Activated T-cell treated with anti-CD3 and anti-CD28 coated beads for 4 hours (primary cell): Measurements from ENCODE around the gene RNU2-1.
"Not testable (repeated sequence)": the region's sequence is repeated elsewhere in the genome, so short reads cannot be mapped to it uniquely, and the experiment has no call there.

Experiments used
- DNase-seq: peaks from one replicate; pipeline ENCODE4 v3.0.0-alpha.2; 2020

Gene RNU2-1

GRCh38 chr17:43215341-43215740 lies 18.4 kb downstream of the RNU2-1 start:
- no peak for DNase-seq

- DNase-seq: no peak
Observed at GRCh38 chr17:43213545-43213944, 20.2 kb downstream of the RNU2-1 start.

GRCh38 chr17:43212641-43213490 lies 20.9 kb downstream of the RNU2-1 start:
- DNase-seq: no peak

GRCh38 chr17:43211480-43212402 lies 22.0 kb downstream of the RNU2-1 start, which contains the start of gene TMEM106A:
TSS of gene TMEM106A (plus strand) at chr17:43211875. CDS start at chr17:43213042, 1,167 bp downstream.
- DNase-seq: peak; percentile 63

- no peak for DNase-seq
Observed at GRCh38 chr17:43211123-43211479, 22.7 kb downstream of the RNU2-1 start.

GRCh38 chr17:43210576-43210975 lies 23.2 kb downstream of the RNU2-1 start:
- no peak for DNase-seq

GRCh38 chr17:43203013-43203412 lies 30.8 kb downstream of the RNU2-1 start:
- DNase-seq: not testable (repeated sequence)

- no peak for DNase-seq
Observed at GRCh38 chr17:43200127-43200526, 33.6 kb downstream of the RNU2-1 start.

GRCh38 chr17:43199633-43200032 lies 34.1 kb downstream of the RNU2-1 start:
- no peak for DNase-seq

- DNase-seq: no peak
Observed at GRCh38 chr17:43193251-43193650, 40.5 kb downstream of the RNU2-1 start.

GRCh38 chr17:43186656-43187055 lies 47.1 kb downstream of the RNU2-1 start:
- DNase-seq: not testable (repeated sequence)

GRCh38 chr17:43183921-43184320 lies 49.9 kb downstream of the RNU2-1 start:
- no peak for DNase-seq
